ENCODE results near the gene NNAT.

GRCh38 chr20:37503256-37503927 lies 17.7 kb upstream of the NNAT start:
- TF ChIP-seq, protein P1, sequence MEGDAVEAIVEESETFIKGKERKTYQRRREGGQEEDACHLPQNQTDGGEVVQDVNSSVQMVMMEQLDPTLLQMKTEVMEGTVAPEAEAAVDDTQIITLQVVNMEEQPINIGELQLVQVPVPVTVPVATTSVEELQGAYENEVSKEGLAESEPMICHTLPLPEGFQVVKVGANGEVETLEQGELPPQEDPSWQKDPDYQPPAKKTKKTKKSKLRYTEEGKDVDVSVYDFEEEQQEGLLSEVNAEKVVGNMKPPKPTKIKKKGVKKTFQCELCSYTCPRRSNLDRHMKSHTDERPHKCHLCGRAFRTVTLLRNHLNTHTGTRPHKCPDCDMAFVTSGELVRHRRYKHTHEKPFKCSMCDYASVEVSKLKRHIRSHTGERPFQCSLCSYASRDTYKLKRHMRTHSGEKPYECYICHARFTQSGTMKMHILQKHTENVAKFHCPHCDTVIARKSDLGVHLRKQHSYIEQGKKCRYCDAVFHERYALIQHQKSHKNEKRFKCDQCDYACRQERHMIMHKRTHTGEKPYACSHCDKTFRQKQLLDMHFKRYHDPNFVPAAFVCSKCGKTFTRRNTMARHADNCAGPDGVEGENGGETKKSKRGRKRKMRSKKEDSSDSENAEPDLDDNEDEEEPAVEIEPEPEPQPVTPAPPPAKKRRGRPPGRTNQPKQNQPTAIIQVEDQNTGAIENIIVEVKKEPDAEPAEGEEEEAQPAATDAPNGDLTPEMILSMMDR (conservative IDR thresholded peaks at IDR 0.05), result no peak
- no peak for TF ChIP-seq EZH2 (IDR thresholded peaks at IDR 0.05; ENCODE audit: low read depth)

All from PC-9 (cell line).